Mesendoderm (in vitro differentiated cells): ENCODE data around the gene PLOD3.
A peak's percentile ranks its signal among the peaks of the same experiment; 100 is the strongest.

Source experiments
- DNase-seq: peaks from one replicate; pipeline ENCODE4 v3.0.0; 2013
- H2AK5ac ChIP-seq: 2 replicates; pipeline ENCODE4 v1.6.1; 2013; ENCODE audit warnings: low read length, inconsistent platforms
- H2BK120ac ChIP-seq: 2 replicates; pipeline ENCODE4 v1.6.1; 2013; ENCODE audit warnings: low read depth, mild to moderate bottlenecking, low read length, moderate library complexity, mixed read lengths
- H2BK15ac ChIP-seq: replicated peaks from 2 replicates; pipeline ENCODE4 v1.6.1; 2013; ENCODE audit warnings: low read depth, mild to moderate bottlenecking, moderate library complexity
- H2BK5ac ChIP-seq: 2 replicates; pipeline ENCODE4 v1.6.1; 2013; ENCODE audit warnings: low read length, inconsistent platforms
- H3K18ac ChIP-seq: 2 replicates; pipeline ENCODE4 v1.6.1; 2013; ENCODE audit warnings: mild to moderate bottlenecking, low read length, mixed read lengths
- H3K23ac ChIP-seq: one replicate; pipeline ENCODE4 v1.6.1; 2013; ENCODE audit warnings: low read length
- H3K27ac ChIP-seq: 2 replicates; pipeline ENCODE4 v1.5.1; 2013; ENCODE audit warnings: low read depth, mild to moderate bottlenecking, inconsistent platforms, low read length, moderate library complexity
- H3K27me3 ChIP-seq: 2 replicates; pipeline ENCODE4 v1.6.1; 2013; ENCODE audit warnings: low read length, control low read depth, mild to moderate bottlenecking, inconsistent platforms; ENCODE audit not compliant: insufficient read depth, poor library complexity
- H3K36me3 ChIP-seq: 2 replicates; pipeline ENCODE4 v1.6.1; 2013; ENCODE audit warnings: low read length, inconsistent platforms; ENCODE audit not compliant: control insufficient read depth, insufficient read depth
- H3K4ac ChIP-seq: one replicate; pipeline ENCODE4 v1.6.1; 2013; ENCODE audit warnings: low read depth, mild to moderate bottlenecking, low read length, moderate library complexity
- H3K4me1 ChIP-seq: 2 replicates; pipeline ENCODE4 v1.6.1; 2013; ENCODE audit warnings: low read depth, low read length, inconsistent platforms; ENCODE audit not compliant: control insufficient read depth
- H3K4me2 ChIP-seq: 2 replicates; pipeline ENCODE4 v1.6.1; 2013; ENCODE audit warnings: low read length
- H3K4me3 ChIP-seq: 2 replicates; pipeline ENCODE4 v1.5.1; 2013; ENCODE audit warnings: mild to moderate bottlenecking, low read length
- H3K56ac ChIP-seq: one replicate; pipeline ENCODE4 v1.6.1; 2013; ENCODE audit warnings: low read length
- H3K79me1 ChIP-seq: 2 replicates; pipeline ENCODE4 v1.6.1; 2013; ENCODE audit warnings: low read length, inconsistent platforms
- H3K79me2 ChIP-seq: 2 replicates; pipeline ENCODE4 v1.6.1; 2013; ENCODE audit warnings: mild to moderate bottlenecking, low read length; ENCODE audit not compliant: control insufficient read depth, insufficient read depth
- H3K9ac ChIP-seq: 2 replicates; pipeline ENCODE4 v1.6.1; 2013; ENCODE audit warnings: low read length, inconsistent platforms
- H4K5ac ChIP-seq: one replicate; pipeline ENCODE4 v1.6.1; 2013; ENCODE audit warnings: low read length
- H4K8ac ChIP-seq: one replicate; pipeline ENCODE4 v1.6.1; 2013; ENCODE audit warnings: low read depth, mild to moderate bottlenecking, control low read depth, low read length, moderate library complexity
- WGBS: extraction: QIAGEN DNeasy Blood & Tissue Kit; methylation state at CpG from one replicate; pipeline ENCODE4 v1.1.7; 2013; ENCODE audit warnings: low lambda C conversion rate, missing lambda C conversion rate; ENCODE audit not compliant: insufficient coverage; ENCODE audit errors: extremely low coverage; 5-methylcytosine and 5-hydroxymethylcytosine counted together

The PLOD3 gene

GRCh38 chr7:101169110-101169837, 48.1 kb downstream of the PLOD3 start:
- no peak overlapping the region for H2BK5ac ChIP-seq
- H3K27me3 ChIP-seq = peaks cover 49% of the 10 kb centered on the region
- H3K79me2 ChIP-seq = no peaks in the 10 kb centered on the region

GRCh38 chr7:101168412-101169049, 48.9 kb downstream of the PLOD3 start:
- no peak overlapping the region for H2BK5ac ChIP-seq
- no peak overlapping the region for H2AK5ac ChIP-seq
- H3K4ac ChIP-seq = no peak overlapping the region
- H4K5ac ChIP-seq = no peak overlapping the region
- H3K4me3 ChIP-seq = no peak overlapping the region
- H3K4me1 ChIP-seq = peaks cover 4% of the 10 kb centered on the region
- H2BK15ac ChIP-seq = no peak overlapping the region
- H3K4me2 ChIP-seq = no peak overlapping the region
- H3K79me1 ChIP-seq = no peaks in the 10 kb centered on the region
- H2BK120ac ChIP-seq = no peak overlapping the region
- no peaks in the 10 kb centered on the region for H3K36me3 ChIP-seq
- H4K8ac ChIP-seq = no peak overlapping the region
- no peak overlapping the region for H3K18ac ChIP-seq
- DNase-seq = peak; percentile 19
- WGBS = no CpG with 5 or more reads among the region's 6 CpGs
- no peak overlapping the region for H3K27ac ChIP-seq
- no peak overlapping the region for H3K23ac ChIP-seq
- H3K9ac ChIP-seq = no peak overlapping the region
- H3K56ac ChIP-seq = no peak overlapping the region
- H3K79me2 ChIP-seq = no peaks in the 10 kb centered on the region
- H3K27me3 ChIP-seq = peaks cover 49% of the 10 kb centered on the region

More at GRCh38 chr7:101169110-101169837, 48.1 kb downstream of the PLOD3 start:
- no peak overlapping the region for H2BK15ac ChIP-seq
- no peak overlapping the region for H3K9ac ChIP-seq
- peak overlapping the region; percentile 28 for H3K56ac ChIP-seq
- H3K36me3 ChIP-seq = no peaks in the 10 kb centered on the region
- no CpG with 5 or more reads among the region's 18 CpGs for WGBS
- peak; percentile 20 for DNase-seq
- H2AK5ac ChIP-seq = no peak overlapping the region
- H3K27ac ChIP-seq = no peak overlapping the region
- no peak overlapping the region for H3K4me3 ChIP-seq
- H3K4me1 ChIP-seq = peaks cover 4% of the 10 kb centered on the region
- H4K8ac ChIP-seq = no peak overlapping the region
- no peak overlapping the region for H2BK120ac ChIP-seq
- H3K4ac ChIP-seq = no peak overlapping the region
- no peak overlapping the region for H3K23ac ChIP-seq
- no peak overlapping the region for H4K5ac ChIP-seq
- H3K79me1 ChIP-seq = no peaks in the 10 kb centered on the region
- no peak overlapping the region for H3K18ac ChIP-seq
- no peak overlapping the region for H3K4me2 ChIP-seq

DNA sequence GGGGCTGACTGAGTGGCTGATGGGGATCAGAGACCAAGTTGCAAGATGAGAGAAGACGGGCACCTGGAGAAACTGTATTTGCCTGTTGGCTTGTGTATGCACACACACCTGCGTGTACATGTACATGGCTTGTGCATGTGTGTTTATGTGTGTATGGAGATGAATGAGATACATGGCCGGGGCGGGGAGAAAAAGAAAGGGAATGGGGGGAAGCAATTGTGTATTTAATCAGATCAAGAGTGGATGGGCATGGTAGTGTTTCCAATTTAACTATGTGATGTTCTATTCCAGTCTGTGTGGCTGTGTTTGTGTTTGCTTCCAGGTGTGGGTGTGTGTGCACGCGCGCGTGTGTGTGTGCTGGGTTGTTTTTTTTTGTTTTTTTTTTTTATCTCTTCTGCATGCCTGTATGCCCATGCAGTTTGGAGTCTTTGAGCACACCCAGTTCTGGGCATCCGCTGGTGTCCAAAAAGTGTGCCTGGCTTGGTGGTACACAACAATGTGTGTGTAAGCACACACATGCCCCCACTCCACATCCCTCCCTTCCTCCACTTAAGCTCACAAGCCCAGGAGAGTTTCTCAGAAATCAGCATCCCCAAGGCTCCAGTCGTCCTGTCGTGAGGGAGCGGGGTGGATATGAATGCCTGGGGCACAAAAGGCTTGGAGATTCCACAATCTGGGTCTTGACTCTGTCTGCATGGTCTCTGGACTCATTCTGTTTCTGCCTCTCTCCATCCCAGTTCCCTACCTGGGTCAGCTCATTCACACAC, 49.6 kb downstream of the PLOD3 start:
- peaks cover 4% of the 10 kb centered on the region for H3K4me1 ChIP-seq
- DNase-seq = peak; percentile 7
- no peaks in the 10 kb centered on the region for H3K36me3 ChIP-seq
- no peak overlapping the region for H3K27ac ChIP-seq
- H3K23ac ChIP-seq = no peak overlapping the region
- peaks cover 43% of the 10 kb centered on the region for H3K27me3 ChIP-seq
- H2BK5ac ChIP-seq = no peak overlapping the region
- H3K4me2 ChIP-seq = no peak overlapping the region
- WGBS = no CpG with 5 or more reads among the region's 12 CpGs
- H3K56ac ChIP-seq = no peak overlapping the region
- H3K18ac ChIP-seq = no peak overlapping the region
- H3K9ac ChIP-seq = no peak overlapping the region
- H4K5ac ChIP-seq = no peak overlapping the region
- H2BK120ac ChIP-seq = no peak overlapping the region
- H3K79me1 ChIP-seq = no peaks in the 10 kb centered on the region
- no peak overlapping the region for H4K8ac ChIP-seq
- H2AK5ac ChIP-seq = no peak overlapping the region
- no peak overlapping the region for H2BK15ac ChIP-seq
- no peak overlapping the region for H3K4me3 ChIP-seq
- no peak overlapping the region for H3K4ac ChIP-seq
- no peaks in the 10 kb centered on the region for H3K79me2 ChIP-seq

DNA sequence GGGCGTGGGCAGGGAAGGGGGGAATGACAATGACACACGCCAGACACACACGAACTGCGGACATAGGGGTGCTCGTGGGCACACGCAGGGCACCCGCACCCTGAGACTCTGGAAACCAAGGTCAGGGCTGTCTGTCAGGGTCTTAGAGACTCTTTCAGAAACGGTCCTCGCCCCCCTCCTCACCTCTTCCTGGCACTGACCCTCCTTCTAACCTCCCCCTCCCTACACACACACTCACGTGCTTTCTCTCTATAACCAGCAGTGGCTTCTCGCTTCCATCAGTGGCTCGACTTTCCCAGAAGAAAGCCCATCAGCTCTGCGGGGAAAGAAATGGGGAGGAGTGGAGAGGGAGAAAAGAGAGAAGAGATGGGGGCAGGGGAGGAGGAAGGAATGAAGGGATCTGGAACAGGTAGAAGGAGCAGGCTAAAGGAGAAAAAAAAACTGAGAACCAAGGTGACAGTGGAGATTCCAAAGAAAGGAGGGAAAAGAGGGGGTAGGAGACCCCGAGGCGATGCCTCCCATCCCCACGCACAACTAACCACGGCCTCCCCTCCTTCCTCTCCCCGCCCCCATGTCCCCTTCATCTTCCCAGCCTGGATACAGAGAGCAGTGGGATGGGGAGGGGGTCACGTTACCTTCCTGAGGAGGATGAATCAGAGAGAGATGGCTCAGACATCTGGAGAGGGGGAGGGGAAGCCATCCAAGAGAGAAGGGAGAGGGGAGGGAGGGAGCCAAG, 50.3 kb downstream of the PLOD3 start:
- no CpG with 5 or more reads among the region's 19 CpGs for WGBS
- Histone ChIP-seq H3K27me3 (peaks cover 35% of the 10 kb centered on the region), H3K56ac (no peak overlapping the region), H2AK5ac (no peak overlapping the region), H4K5ac (no peak overlapping the region), H3K9ac (no peak overlapping the region), H3K36me3 (no peaks in the 10 kb centered on the region), H2BK15ac (no peak overlapping the region), H3K23ac (no peak overlapping the region), H3K4ac (no peak overlapping the region), H3K4me3 (no peak overlapping the region), H3K18ac (no peak overlapping the region), H4K8ac (no peak overlapping the region), H3K4me1 (peaks cover 5% of the 10 kb centered on the region), H3K27ac (no peak overlapping the region), H3K79me2 (no peaks in the 10 kb centered on the region), H3K4me2 (no peak overlapping the region), H2BK5ac (no peak overlapping the region), H2BK120ac (no peak overlapping the region), H3K79me1 (no peaks in the 10 kb centered on the region)
- DNase-seq = peak; percentile 93

GRCh38 chr7:101166648-101166908, 50.8 kb downstream of the PLOD3 start:
- H2BK5ac ChIP-seq = no peak overlapping the region
- no peaks in the 10 kb centered on the region for H3K79me1 ChIP-seq
- H4K5ac ChIP-seq = no peak overlapping the region
- no peak overlapping the region for H3K56ac ChIP-seq
- no peaks in the 10 kb centered on the region for H3K36me3 ChIP-seq
- H3K23ac ChIP-seq = no peak overlapping the region
- H3K4me1 ChIP-seq = peaks cover 5% of the 10 kb centered on the region
- no CpG with 5 or more reads among the region's 11 CpGs for WGBS
- peak; percentile 1 for DNase-seq
- H3K9ac ChIP-seq = no peak overlapping the region
- no peak overlapping the region for H2BK15ac ChIP-seq
- H3K27me3 ChIP-seq = peaks cover 30% of the 10 kb centered on the region
- H3K4me3 ChIP-seq = no peak overlapping the region
- no peak overlapping the region for H2BK120ac ChIP-seq
- H3K18ac ChIP-seq = no peak overlapping the region
- H4K8ac ChIP-seq = no peak overlapping the region
- no peak overlapping the region for H3K4me2 ChIP-seq
- H2AK5ac ChIP-seq = no peak overlapping the region
- H3K27ac ChIP-seq = no peak overlapping the region
- no peaks in the 10 kb centered on the region for H3K79me2 ChIP-seq
- no peak overlapping the region for H3K4ac ChIP-seq
